ENCODE results near the gene HAGH. TPM values are rescaled to one million over a fixed set of nuclear protein-coding genes. Genes with fewer than 3 reads are reported as not detected.

The HAGH gene
- total and polyA plus RNA-seq, 11 donors = 111 to 358 (median 165) TPM

DNA sequence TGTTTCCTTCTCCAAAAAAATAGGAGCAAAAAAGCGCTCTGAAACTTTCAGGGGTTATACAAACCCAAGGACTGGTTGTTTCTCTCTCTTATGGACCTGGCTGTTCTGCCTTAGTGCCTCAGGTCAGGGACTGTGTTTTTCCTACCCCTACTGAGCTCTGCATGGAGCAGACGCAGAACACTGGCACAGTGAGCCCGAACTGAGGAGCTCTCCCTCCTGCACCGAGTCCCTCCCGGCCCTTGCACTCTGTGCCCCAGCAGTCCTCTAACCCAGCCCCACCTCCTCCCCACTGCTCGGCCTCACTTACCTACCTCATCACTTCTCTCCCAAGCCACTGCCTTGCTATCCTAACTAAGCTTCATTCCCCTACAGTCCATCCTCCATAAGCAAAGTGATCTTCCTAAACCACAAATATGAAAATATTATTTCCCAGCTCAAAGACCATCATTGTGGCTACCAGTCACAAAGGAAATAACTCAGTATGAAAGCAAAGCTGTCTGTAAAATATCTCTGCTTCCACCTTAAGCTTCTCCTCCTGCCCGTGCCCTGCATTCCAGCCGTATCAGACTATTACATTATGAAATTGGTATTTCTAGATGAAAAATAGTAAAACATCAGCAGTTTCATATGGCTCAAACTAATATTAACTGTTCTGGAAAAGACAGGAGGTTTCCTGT, 31.7 kb upstream of the HAGH start:
- no peaks in the 10 kb centered on the region for H3K4me1 ChIP-seq
- ATAC-seq = no peak
- DNase-seq = no peak
- 22 to 34% (median 26%) methylated on average over 8 of the region's 8 CpGs for WGBS, 4 donors
- peaks cover 0 to 72% (median 24%) of the 10 kb centered on the region in 9 donors for H3K27me3 ChIP-seq
- no peak overlapping the region for H3K4me3 ChIP-seq
- no peaks in the 10 kb centered on the region for H3K36me3 ChIP-seq
- intact Hi-C loops (cut with DNase I) = no loop called here
- TF ChIP-seq CTCF (IDR thresholded peaks at IDR 0.05) (no peak), POLR2A (IDR thresholded peaks at IDR 0.05) (no peak)
- H3K27ac ChIP-seq = no peak overlapping the region
- H3K9me3 ChIP-seq = no peaks in the 10 kb centered on the region

DNA sequence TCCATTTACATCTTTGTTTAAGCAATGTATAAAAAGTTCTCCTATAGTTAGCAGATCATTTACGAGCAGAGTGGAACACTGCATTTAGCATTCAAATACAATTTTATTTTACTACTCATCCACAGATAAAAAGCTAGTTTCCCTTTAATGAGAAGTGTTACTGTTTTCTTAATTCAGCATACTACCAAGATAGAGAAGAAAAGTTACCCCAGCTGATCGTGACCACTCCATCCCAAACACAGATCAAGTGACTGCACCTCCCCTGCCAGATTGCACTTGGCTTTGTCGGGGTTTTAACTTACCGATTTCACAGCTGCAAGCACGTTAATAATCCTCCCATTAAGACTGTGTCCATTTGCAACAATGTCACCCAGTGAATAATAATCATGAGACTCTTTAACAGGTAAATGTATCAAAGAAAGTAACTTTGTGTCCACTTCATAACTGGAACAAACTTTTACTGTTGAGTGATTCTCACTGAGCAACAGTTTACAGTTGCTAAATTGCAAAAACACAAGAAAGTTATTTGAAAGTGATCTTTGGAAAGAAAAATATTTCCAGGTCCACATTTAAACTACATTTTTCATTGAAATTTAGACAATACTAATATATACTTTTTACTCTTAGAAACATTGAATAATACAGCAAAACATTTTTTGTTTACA, 30.9 kb upstream of the HAGH start:
- H3K9me3 ChIP-seq = no peaks in the 10 kb centered on the region
- 46 to 59% (median 51%) methylated on average over 5 of the region's 5 CpGs for WGBS, 4 donors
- no peak for TF ChIP-seq CTCF (IDR thresholded peaks at IDR 0.05)
- TF ChIP-seq POLR2A (IDR thresholded peaks at IDR 0.05) = no peak
- H3K27ac ChIP-seq = no peak overlapping the region
- intact Hi-C loops (cut with DNase I) = no loop called here
- H3K4me3 ChIP-seq = no peak overlapping the region
- ATAC-seq = no peak
- peaks cover 0 to 66% (median 24%) of the 10 kb centered on the region in 9 donors for H3K27me3 ChIP-seq
- no peak for DNase-seq
- H3K4me1 ChIP-seq = no peaks in the 10 kb centered on the region
- no peaks in the 10 kb centered on the region for H3K36me3 ChIP-seq

- 60 to 75% (median 68%) methylated on average over 4 of the region's 4 CpGs for WGBS, 4 donors
- no peak overlapping the region for H3K27ac ChIP-seq
- H3K4me3 ChIP-seq = no peak overlapping the region
- TF ChIP-seq POLR2A (IDR thresholded peaks at IDR 0.05) (no peak), CTCF (IDR thresholded peaks at IDR 0.05) (no peak)
- no peaks in the 10 kb centered on the region for H3K9me3 ChIP-seq
- DNase-seq = no peak
- peaks cover 0 to 17% (median 0%) of the 10 kb centered on the region in 9 donors for H3K27me3 ChIP-seq
- no peak for ATAC-seq
- intact Hi-C loops (cut with DNase I) = no loop called here
- no peaks in the 10 kb centered on the region for H3K36me3 ChIP-seq
- no peaks in the 10 kb centered on the region for H3K4me1 ChIP-seq
These were observed 25.2 kb upstream of the HAGH start for GRCh38 chr16:1851793-1852192.

DNA sequence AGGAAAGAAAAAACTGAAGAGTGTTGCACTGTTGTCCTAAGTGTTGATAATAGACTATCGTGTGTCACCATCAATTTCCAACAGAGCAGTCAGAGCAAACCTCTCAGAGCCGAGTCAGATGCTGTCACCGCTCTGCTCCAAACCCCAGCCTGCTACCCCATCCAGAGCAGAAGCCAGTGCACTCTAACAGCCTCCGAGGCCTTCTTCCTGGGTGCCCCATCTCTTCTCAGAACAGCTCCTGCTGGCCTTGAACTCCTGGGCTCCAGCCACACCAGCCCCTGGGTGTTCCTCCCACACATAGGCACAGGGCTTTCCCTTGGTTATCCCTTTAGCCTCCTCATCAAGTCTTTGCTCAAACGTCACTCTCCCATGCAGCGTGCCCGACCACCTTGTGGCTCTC, 24.4 kb upstream of the HAGH start:
- H3K9me3 ChIP-seq = no peaks in the 10 kb centered on the region
- no peaks in the 10 kb centered on the region for H3K4me1 ChIP-seq
- H3K27me3 ChIP-seq = peaks cover 0 to 15% (median 0%) of the 10 kb centered on the region in 9 donors
- no peak overlapping the region for H3K27ac ChIP-seq
- no peak for TF ChIP-seq POLR2A (IDR thresholded peaks at IDR 0.05)
- TF ChIP-seq CTCF (IDR thresholded peaks at IDR 0.05) = no peak
- WGBS, 4 donors = 69 to 80% (median 72%) methylated on average over 7 of the region's 7 CpGs
- ATAC-seq (no peak), DNase-seq (no peak)
- H3K4me3 ChIP-seq = no peak overlapping the region
- intact Hi-C loops (cut with DNase I) = no loop called here
- no peaks in the 10 kb centered on the region for H3K36me3 ChIP-seq
